GM23338 (cell line): ENCODE results near the gene SLC4A7.

Experiments
- CREB1 ChIP-seq: fragments of 250-450 bp; sonication (Bioruptor Pico); IDR thresholded peaks from 2 replicates; pipeline ENCODE4 v1.5.0; 2020; ENCODE audit warnings: low read depth, mild to moderate bottlenecking, moderate library complexity
- CTCF ChIP-seq, 2 experiments: fragments of 200-600 bp in 1 of 2; sonication (generic) in 1 of 2; conservative IDR thresholded peaks; 2 replicates each; pipeline versions ENCODE4 v1.5.1 to v1.6.1; 2016 to 2017; ENCODE audit warnings: antibody characterized with exemption in 2 of 2, low read depth in 2 of 2, mild to moderate bottlenecking in 2 of 2, moderate library complexity in 1 of 2
- NANOG ChIP-seq: IDR thresholded peaks from 2 replicates; pipeline ENCODE4 v1.6.1; 2016; ENCODE audit warnings: antibody characterized with exemption, borderline replicate concordance

GRCh38 chr3:27483117-27484014 lies 818 bp downstream of the SLC4A7 start:
- TF ChIP-seq CTCF (conservative IDR thresholded peaks at IDR 0.05; ENCODE audit: low read depth in 2 of 2) (no peak), NANOG (no peak), CREB1 (CRISPR knock-in tag) (no peak)
